Measurements from ENCODE around the gene DESI2.
"Not testable (repeated sequence)": the region's sequence is repeated elsewhere in the genome, so short reads cannot be mapped to it uniquely, and the experiment has no call there.

DESI2 gene

GRCh38 chr1:244654108-244655038, 1.4 kb downstream of the DESI2 start:
- DNase-seq (ENCODE audit: low read depth in 2 of 3, low spot score in 2 of 3), result no peak

- DNase-seq (ENCODE audit: low read depth in 2 of 3, low spot score in 2 of 3), result no peak
Measured at GRCh38 chr1:244655186-244655585, 2.3 kb downstream of the DESI2 start.

- DNase-seq (ENCODE audit: low read depth in 2 of 3, low spot score in 2 of 3), result no peak
Measured at GRCh38 chr1:244657421-244657820, 4.5 kb downstream of the DESI2 start.

GRCh38 chr1:244659694-244660093, 6.8 kb downstream of the DESI2 start:
- DNase-seq (ENCODE audit: low read depth in 2 of 3, low spot score in 2 of 3), result no peak

- no peak for DNase-seq (ENCODE audit: low read depth in 2 of 3, low spot score in 2 of 3)
Measured at GRCh38 chr1:244660595-244660994, 7.7 kb downstream of the DESI2 start.

- DNase-seq (ENCODE audit: low read depth in 2 of 3, low spot score in 2 of 3), result not testable (repeated sequence)
Measured at GRCh38 chr1:244661569-244662312, 8.8 kb downstream of the DESI2 start.

GRCh38 chr1:244662599-244662998, 9.7 kb downstream of the DESI2 start:
- DNase-seq (ENCODE audit: low read depth in 2 of 3, low spot score in 2 of 3), result no peak

- DNase-seq (ENCODE audit: low read depth in 2 of 3, low spot score in 2 of 3), result no peak
Measured at GRCh38 chr1:244664353-244664752, 11.4 kb downstream of the DESI2 start.

- DNase-seq (ENCODE audit: low read depth in 2 of 3, low spot score in 2 of 3), result no peak
Measured at GRCh38 chr1:244665771-244666217, 12.9 kb downstream of the DESI2 start.

GRCh38 chr1:244666672-244667418, 13.9 kb downstream of the DESI2 start:
- DNase-seq (ENCODE audit: low read depth in 2 of 3, low spot score in 2 of 3), result not testable (repeated sequence)

GRCh38 chr1:244667797-244668196, 14.9 kb downstream of the DESI2 start:
- DNase-seq (ENCODE audit: low read depth in 2 of 3, low spot score in 2 of 3), result no peak

- DNase-seq (ENCODE audit: low read depth in 2 of 3, low spot score in 2 of 3), result no peak
Measured at GRCh38 chr1:244672946-244673682, 20.2 kb downstream of the DESI2 start.

- DNase-seq (ENCODE audit: low read depth in 2 of 3, low spot score in 2 of 3), result no peak
Measured at GRCh38 chr1:244674446-244674845, 21.5 kb downstream of the DESI2 start.

- DNase-seq (ENCODE audit: low read depth in 2 of 3, low spot score in 2 of 3), result no peak
Measured at GRCh38 chr1:244675167-244675566, 22.2 kb downstream of the DESI2 start.

- DNase-seq (ENCODE audit: low read depth in 2 of 3, low spot score in 2 of 3), result no peak
Measured at GRCh38 chr1:244678697-244679096, 25.8 kb downstream of the DESI2 start.

- no peak for DNase-seq (ENCODE audit: low read depth in 2 of 3, low spot score in 2 of 3)
Measured at GRCh38 chr1:244680667-244681066, 27.7 kb downstream of the DESI2 start.

- DNase-seq (ENCODE audit: low read depth in 2 of 3, low spot score in 2 of 3), result not testable (repeated sequence)
Measured at GRCh38 chr1:244682087-244682486, 29.2 kb downstream of the DESI2 start.

- no peak for DNase-seq (ENCODE audit: low read depth in 2 of 3, low spot score in 2 of 3)
Measured at GRCh38 chr1:244695937-244696336, 43.0 kb downstream of the DESI2 start.

GRCh38 chr1:244699741-244700140, 46.8 kb downstream of the DESI2 start:
- DNase-seq (ENCODE audit: low read depth in 2 of 3, low spot score in 2 of 3), result no peak

- no peak for DNase-seq (ENCODE audit: low read depth in 2 of 3, low spot score in 2 of 3)
Measured at GRCh38 chr1:244700808-244701207, 47.9 kb downstream of the DESI2 start.

GRCh38 chr1:244702620-244703019, 49.7 kb downstream of the DESI2 start:
- no peak for DNase-seq (ENCODE audit: low read depth in 2 of 3, low spot score in 2 of 3)

All from activated CD8-positive, alpha-beta memory T cell treated with anti-CD3 and anti-CD28 coated beads for 48 hours (primary cell).